CD14-positive monocyte (primary cell): ENCODE data around the gene CLPSL2. TPM values are rescaled to one million over a fixed set of nuclear protein-coding genes. Genes with fewer than 3 reads are reported as not detected.

Source experiments
- DNase-seq, 3 donors: peaks; one replicate each; pipeline ENCODE4 v3.0.0-alpha.2; 2011 to 2022
- H2AFZ ChIP-seq: 2 replicates; pipeline ENCODE4 v1.6.0; 2012; ENCODE audit warnings: mild to moderate bottlenecking, low read depth, low read length, inconsistent platforms; ENCODE audit not compliant: insufficient read depth, poor library complexity, severe bottlenecking
- H3K27ac ChIP-seq, 2 donors: 1 replicate in 1 of 2; 2 replicates in 1 of 2; pipeline ENCODE4 v1.5.1; 2012 to 2013; ENCODE audit warnings: low read length in 2 of 2, control low read depth in 1 of 2, inconsistent platforms in 1 of 2, low read depth in 1 of 2, mild to moderate bottlenecking in 1 of 2
- H3K27me3 ChIP-seq, 2 donors: one replicate each; pipeline versions ENCODE4 v1.6.0 to v1.6.1; 2011 to 2013; ENCODE audit warnings: low read length in 2 of 2; ENCODE audit not compliant: control insufficient read depth in 2 of 2, insufficient read depth in 2 of 2
- H3K36me3 ChIP-seq, 2 donors: replicated peaks in 1 of 2; 1 replicate in 1 of 2; 2 replicates in 1 of 2; pipeline versions ENCODE4 v1.5.1 to v1.6.1; 2012 to 2013; ENCODE audit warnings: low read length in 2 of 2, control low read depth in 1 of 2, inconsistent platforms in 1 of 2, mild to moderate bottlenecking in 1 of 2; ENCODE audit not compliant: insufficient read depth in 2 of 2, control insufficient read depth in 1 of 2
- H3K4me1 ChIP-seq, 2 donors: 1 replicate in 1 of 2; 2 replicates in 1 of 2; pipeline versions ENCODE4 v1.5.1 to v1.6.1; 2012 to 2013; ENCODE audit warnings: low read length in 2 of 2, control low read depth in 1 of 2, inconsistent platforms in 1 of 2, mild to moderate bottlenecking in 1 of 2, moderate library complexity in 1 of 2; ENCODE audit not compliant: insufficient read depth in 2 of 2, control insufficient read depth in 1 of 2
- H3K4me2 ChIP-seq: replicated peaks from 2 replicates; pipeline ENCODE3; 2012; ENCODE audit warnings: low read length, moderate library complexity, mild to moderate bottlenecking; ENCODE audit not compliant: poor library complexity, severe bottlenecking; ENCODE audit errors: extremely low read depth
- H3K4me3 ChIP-seq, 3 experiments: fragments of 200-600 bp in 1 of 3; sonication (generic) in 1 of 3; replicated peaks in 1 of 3; 1 replicate in 2 of 3; 2 replicates in 1 of 3; pipeline ENCODE4 v1.5.1; 2011 to 2013; ENCODE audit warnings: low read length in 3 of 3, mild to moderate bottlenecking in 3 of 3, control low read depth in 2 of 3, low read depth in 2 of 3, inconsistent platforms in 1 of 3, moderate library complexity in 1 of 3
- H3K79me2 ChIP-seq: 2 replicates; pipeline ENCODE4 v1.6.0; 2012; ENCODE audit warnings: mild to moderate bottlenecking, control low read depth, inconsistent platforms, low read length, moderate library complexity; ENCODE audit not compliant: insufficient read depth
- H3K9ac ChIP-seq: 2 replicates; pipeline ENCODE4 v1.6.0; 2017; ENCODE audit warnings: low read length, mild to moderate bottlenecking; ENCODE audit not compliant: insufficient read depth, poor library complexity, severe bottlenecking
- H3K9me3 ChIP-seq, 2 donors: replicated peaks in 1 of 2; 1 replicate in 1 of 2; 2 replicates in 1 of 2; pipeline versions ENCODE4 v1.5.1 to v1.6.1; 2012 to 2013; ENCODE audit warnings: low read length in 2 of 2, control low read depth in 1 of 2; ENCODE audit not compliant: control insufficient read depth in 1 of 2, insufficient read depth in 1 of 2
- H4K20me1 ChIP-seq: 2 replicates; pipeline ENCODE4 v1.6.0; 2012; ENCODE audit warnings: mild to moderate bottlenecking, low read length, control low read depth, moderate library complexity; ENCODE audit not compliant: insufficient read depth
- H3K27ac Mint-ChIP-seq, 7 donors: one replicate each; pipeline ENCODE4 v1.8.0; 2020; ENCODE audit warnings: mild to moderate bottlenecking in 7 of 7, mixed read lengths in 7 of 7, moderate library complexity in 6 of 7, inconsistent platforms in 2 of 7
- H3K27me3 Mint-ChIP-seq, 3 donors: one replicate each; pipeline ENCODE4 v1.8.0; 2021 to 2022; ENCODE audit warnings: low read depth in 3 of 3, mild to moderate bottlenecking in 3 of 3, mixed read lengths in 3 of 3, moderate library complexity in 3 of 3, inconsistent platforms in 1 of 3
- H3K36me3 Mint-ChIP-seq, 2 donors: one replicate each; pipeline ENCODE4 v1.8.0; 2020; ENCODE audit warnings: mixed read lengths in 2 of 2, inconsistent platforms in 1 of 2, mild to moderate bottlenecking in 1 of 2
- H3K4me1 Mint-ChIP-seq: one replicate; pipeline ENCODE4 v1.8.0; 2020; ENCODE audit warnings: mild to moderate bottlenecking, mixed read lengths
- H3K4me3 Mint-ChIP-seq, 2 donors: one replicate each; pipeline ENCODE4 v1.8.0; 2020; ENCODE audit warnings: mild to moderate bottlenecking in 2 of 2, mixed read lengths in 2 of 2, moderate library complexity in 1 of 2
- H3K9me3 Mint-ChIP-seq, 7 donors: one replicate each; pipeline ENCODE4 v1.8.0; 2020 to 2022; ENCODE audit warnings: mixed read lengths in 7 of 7, mild to moderate bottlenecking in 6 of 7, moderate library complexity in 6 of 7, inconsistent platforms in 2 of 7
- CTCF ChIP-seq: fragments of 200-600 bp; IDR thresholded peaks from one replicate; pipeline ENCODE4 v1.8.0; 2022; ENCODE audit warnings: antibody characterized with exemption, mild to moderate bottlenecking
- WGBS: methylation state at CpG from one replicate; pipeline ENCODE4 v1.1.5; 2013; ENCODE audit warnings: missing lambda C conversion rate; ENCODE audit not compliant: insufficient coverage; 5-methylcytosine and 5-hydroxymethylcytosine counted together
- intact Hi-C, 2 donors: fragments of 100-400 bp; cut with micrococcal nuclease; formaldehyde crosslinking; loops; one replicate each; pipeline versions ENCODE4 v1.15.0 to v1.15.1; 2023
- polyA plus RNA-seq, 3 donors: library from polyadenylated mRNA; depleted of rRNA in 1 of 3; unstranded in 2 of 3; stranded (reverse) in 1 of 3; fragments of 300-500 nt in 2 of 3; fragments of >200 nt in 1 of 3; fragmentation: Illumina TruSeq in 2 of 3; gene quantifications; 1 replicate in 2 of 3; 2 replicates in 1 of 3; pipeline ENCODE4 v1.2.3, GENCODE V29; 2012 to 2021

The CLPSL2 gene
- polyA plus RNA-seq, 3 donors = not detected

GRCh38 chr6:35757456-35758123, 18.8 kb upstream of the CLPSL2 start:
- H3K4me3 ChIP-seq = no peak overlapping the region
- H2AFZ ChIP-seq = no peak overlapping the region

GRCh38 chr6:35759426-35759825, 17.0 kb upstream of the CLPSL2 start:
- Histone ChIP-seq H2AFZ (no peak overlapping the region), H3K27ac (no peak overlapping the region), H3K36me3 (no peaks in the 10 kb centered on the region), H3K79me2 (no peaks in the 10 kb centered on the region), H3K9ac (no peak overlapping the region), H4K20me1 (no peaks in the 10 kb centered on the region), H3K9me3 (peaks cover 0 to 11% of the 10 kb centered on the region in 2 donors), H3K4me3 (no peak overlapping the region), H3K27me3 (peaks cover 15 to 17% of the 10 kb centered on the region in 2 donors), H3K4me2 (no peak overlapping the region), H3K4me1 (peaks cover 0 to 5% of the 10 kb centered on the region in 2 donors)
- Mint-ChIP-seq H3K36me3 (no peaks in the 10 kb centered on the region), H3K27me3 (peaks cover 26 to 42% (median 32%) of the 10 kb centered on the region in 3 donors), H3K4me3 (no peak overlapping the region), H3K27ac (no peak overlapping the region), H3K4me1 (peaks cover 21% of the 10 kb centered on the region), H3K9me3 (peaks cover 0 to 1% (median 0%) of the 10 kb centered on the region in 7 donors)
- no peak for TF ChIP-seq CTCF
- 100% methylated on average over 1 of the region's 3 CpGs for WGBS
- intact Hi-C loops = no loop called here
- no peak for DNase-seq

More at GRCh38 chr6:35757456-35758123, 18.8 kb upstream of the CLPSL2 start:
- Histone ChIP-seq H3K27ac (no peak overlapping the region), H3K27me3 (no peaks in the 10 kb centered on the region), H3K4me2 (no peak overlapping the region), H4K20me1 (no peaks in the 10 kb centered on the region), H3K9ac (no peak overlapping the region), H3K36me3 (no peaks in the 10 kb centered on the region), H3K79me2 (no peaks in the 10 kb centered on the region), H3K9me3 (no peaks in the 10 kb centered on the region), H3K4me1 (peaks cover 0 to 5% of the 10 kb centered on the region in 2 donors)
- Mint-ChIP-seq H3K36me3 (no peaks in the 10 kb centered on the region), H3K4me1 (peaks cover 12% of the 10 kb centered on the region), H3K9me3 (no peaks in the 10 kb centered on the region), H3K27me3 (peaks cover 10 to 24% (median 15%) of the 10 kb centered on the region in 3 donors), H3K4me3 (no peak overlapping the region), H3K27ac (no peak overlapping the region)
- TF ChIP-seq CTCF = peak; percentile 10
- WGBS = 47% methylated on average over 3 of the region's 10 CpGs
- no peak for DNase-seq
- intact Hi-C loops = no loop called here
